Lower lobe of right lung (tissue), 2 donors: ENCODE results near the gene TEX50. TPM values are rescaled to one million over a fixed set of nuclear protein-coding genes. Genes with fewer than 3 reads are reported as not detected.
"Not testable (repeated sequence)": the region's sequence is repeated elsewhere in the genome, so short reads cannot be mapped to it uniquely, and the experiment has no call there.

Experiments used
- ATAC-seq, 2 donors: fragments of 200-7000 bp; cut with Tn5 transposase; one replicate each; pipeline ENCODE4 v1.9.1; 2020 to 2022; ENCODE audit warnings: mild to moderate bottlenecking in 2 of 2, moderate library complexity in 2 of 2
- DNase-seq: peaks from one replicate; pipeline ENCODE4 v3.0.0-alpha.2; 2020
- H3K27ac ChIP-seq: fragments of 200-600 bp; one replicate; pipeline ENCODE4 v1.8.0; 2022
- H3K27me3 ChIP-seq: fragments of 200-600 bp; one replicate; pipeline ENCODE4 v1.8.0; 2022; ENCODE audit warnings: low read depth
- H3K36me3 ChIP-seq: fragments of 200-600 bp; one replicate; pipeline ENCODE4 v1.8.0; 2022; ENCODE audit warnings: mild to moderate bottlenecking
- H3K4me1 ChIP-seq: fragments of 200-600 bp; one replicate; pipeline ENCODE4 v1.8.0; 2022
- H3K4me3 ChIP-seq: fragments of 200-600 bp; one replicate; pipeline ENCODE4 v1.8.0; 2022; ENCODE audit warnings: mild to moderate bottlenecking
- H3K9me3 ChIP-seq: fragments of 200-600 bp; one replicate; pipeline ENCODE4 v1.8.0; 2022
- intact Hi-C: fragments of 100-400 bp; cut with DNase I; formaldehyde crosslinking; loops from one replicate; pipeline ENCODE4 v1.11.0; 2022
- total RNA-seq: library from RNA; stranded (reverse); fragmentation: NEBNext Ultra II Directional; extraction: Animal tissue kit (Norgen Biotek cat#: 25700); gene quantifications from one replicate; pipeline ENCODE4 v1.2.1, GENCODE V29; 2021
- TF ChIP-seq, protein P1 (sequence below): fragments of 200-600 bp; IDR thresholded peaks from one replicate; pipeline ENCODE4 v1.8.0; 2022; ENCODE audit warnings: antibody characterized with exemption, mild to moderate bottlenecking
- donor health status: DM: no; HTN: yes; CAD: no; lungs with severe emphysema.

Gene TEX50
- total RNA-seq, 1 donor from 2014 or later, result not detected

DNA sequence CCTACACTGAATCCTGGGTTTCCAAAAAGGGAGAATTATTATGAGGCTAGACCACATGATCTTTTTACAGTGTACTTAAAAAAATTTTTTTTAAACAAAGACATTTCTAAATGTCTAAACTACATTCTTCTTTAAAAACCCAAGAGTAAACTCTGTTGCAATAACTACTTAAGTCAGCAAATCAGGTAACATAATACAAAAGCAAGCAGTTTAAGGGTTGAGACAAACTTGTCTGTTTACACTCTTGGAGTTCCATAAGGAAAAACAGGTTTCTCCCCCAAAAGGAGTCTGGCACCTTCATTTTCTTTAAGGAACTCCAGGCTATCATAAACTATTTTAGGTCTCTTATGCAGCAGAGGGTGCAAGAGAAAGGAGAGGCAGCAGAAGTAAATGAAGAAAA lies 47.0 kb downstream of the TEX50 start:
- no peak overlapping the region for H3K4me3 ChIP-seq
- no peaks in the 10 kb centered on the region for H3K4me1 ChIP-seq
- no peak for DNase-seq
- intact Hi-C loops, result no loop called here
- H3K27me3 ChIP-seq, result no peaks in the 10 kb centered on the region
- H3K36me3 ChIP-seq, result no peaks in the 10 kb centered on the region
- no peaks in the 10 kb centered on the region for H3K9me3 ChIP-seq
- ATAC-seq, result peak in 1 of 2 donors; percentile 54
- TF ChIP-seq, protein P1, sequence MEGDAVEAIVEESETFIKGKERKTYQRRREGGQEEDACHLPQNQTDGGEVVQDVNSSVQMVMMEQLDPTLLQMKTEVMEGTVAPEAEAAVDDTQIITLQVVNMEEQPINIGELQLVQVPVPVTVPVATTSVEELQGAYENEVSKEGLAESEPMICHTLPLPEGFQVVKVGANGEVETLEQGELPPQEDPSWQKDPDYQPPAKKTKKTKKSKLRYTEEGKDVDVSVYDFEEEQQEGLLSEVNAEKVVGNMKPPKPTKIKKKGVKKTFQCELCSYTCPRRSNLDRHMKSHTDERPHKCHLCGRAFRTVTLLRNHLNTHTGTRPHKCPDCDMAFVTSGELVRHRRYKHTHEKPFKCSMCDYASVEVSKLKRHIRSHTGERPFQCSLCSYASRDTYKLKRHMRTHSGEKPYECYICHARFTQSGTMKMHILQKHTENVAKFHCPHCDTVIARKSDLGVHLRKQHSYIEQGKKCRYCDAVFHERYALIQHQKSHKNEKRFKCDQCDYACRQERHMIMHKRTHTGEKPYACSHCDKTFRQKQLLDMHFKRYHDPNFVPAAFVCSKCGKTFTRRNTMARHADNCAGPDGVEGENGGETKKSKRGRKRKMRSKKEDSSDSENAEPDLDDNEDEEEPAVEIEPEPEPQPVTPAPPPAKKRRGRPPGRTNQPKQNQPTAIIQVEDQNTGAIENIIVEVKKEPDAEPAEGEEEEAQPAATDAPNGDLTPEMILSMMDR, result no peak
- H3K27ac ChIP-seq, result no peak overlapping the region

DNA sequence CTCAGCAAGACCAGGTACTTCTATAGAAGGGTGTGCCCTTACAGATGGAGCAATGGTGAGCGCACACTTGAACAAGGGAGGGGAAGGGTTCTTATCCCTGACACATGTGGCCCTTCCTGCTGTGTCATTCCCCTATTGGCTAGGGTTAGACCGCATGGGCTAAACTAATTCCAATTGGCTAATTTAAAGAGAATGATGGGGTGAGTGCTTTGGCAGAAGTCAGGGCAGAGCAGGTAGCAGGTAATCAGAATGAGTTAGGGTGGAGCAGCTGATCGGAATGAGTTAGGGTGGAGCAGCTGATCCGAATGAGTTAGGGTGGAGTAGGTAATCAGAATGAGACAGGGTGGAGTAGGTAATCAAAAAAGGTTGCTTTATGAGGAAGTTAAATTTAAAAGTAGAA lies 48.7 kb downstream of the TEX50 start:
- ATAC-seq, H3K27me3 ChIP-seq, H3K36me3 ChIP-seq, intact Hi-C loops, H3K9me3 ChIP-seq, H3K4me3 ChIP-seq, DNase-seq, H3K4me1 ChIP-seq, H3K27ac ChIP-seq: not testable (repeated sequence)

DNA sequence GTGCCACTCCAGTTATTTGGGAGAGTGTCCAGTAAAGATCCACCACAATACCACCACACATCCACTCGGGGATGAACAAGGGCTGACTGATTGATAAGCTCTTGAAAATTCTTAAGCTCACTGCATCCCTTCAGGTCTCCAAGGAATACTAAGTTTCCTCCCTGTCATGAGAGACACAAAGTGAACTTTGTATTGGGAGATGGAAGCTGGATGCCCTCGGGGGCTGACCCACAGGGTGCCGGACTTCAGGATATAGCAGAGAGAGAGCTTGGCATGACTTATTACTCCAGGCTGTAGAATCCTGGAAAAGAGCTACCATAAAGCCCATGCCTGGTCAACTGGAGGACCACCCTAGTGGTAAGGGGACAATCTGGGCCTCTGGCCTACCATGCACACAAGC lies 50.0 kb downstream of the TEX50 start:
- H3K4me3 ChIP-seq, H3K4me1 ChIP-seq, H3K27ac ChIP-seq, intact Hi-C loops, H3K9me3 ChIP-seq, H3K36me3 ChIP-seq, ATAC-seq, DNase-seq, H3K27me3 ChIP-seq: not testable (repeated sequence)

Other genes starting within 250 kb of the TEX50 start
- 187 TPM for gene PRDX6, start 158.0 kb upstream of the TEX50 start, total RNA-seq
- gene SLC9C2, start 32.3 kb upstream of the TEX50 start, total RNA-seq, result 1.4 TPM
- 4.2 TPM for gene ANKRD45, start 34.5 kb downstream of the TEX50 start, total RNA-seq
- 24.9 TPM for gene KLHL20, start 79.6 kb downstream of the TEX50 start, total RNA-seq
- 17.1 TPM for gene DARS2, start 189.3 kb downstream of the TEX50 start, total RNA-seq
- 6.9 TPM for gene CENPL, start 189.5 kb downstream of the TEX50 start, total RNA-seq
- gene GAS5, start 232.7 kb downstream of the TEX50 start, total RNA-seq, result 282 TPM
- 15.6 TPM for gene ZBTB37, start 233.0 kb downstream of the TEX50 start, total RNA-seq